ENCODE results near the gene PLCD3. TPM values are rescaled to one million over a fixed set of nuclear protein-coding genes. Genes with fewer than 3 reads are reported as not detected.
"Not testable (repeated sequence)": the region's sequence is repeated elsewhere in the genome, so short reads cannot be mapped to it uniquely, and the experiment has no call there.

Gene PLCD3
- polyA plus RNA-seq, 4 donors, result 24.3 to 38.3 (median 27.9) TPM

GRCh38 chr17:45135978-45136791, 3.9 kb upstream of the PLCD3 start:
- DNase-seq (ENCODE audit: low read depth in 4 of 4, low spot score in 3 of 4), result no peak

- peak; percentile 93 to 98 (median 95) for DNase-seq (ENCODE audit: low read depth in 4 of 4, low spot score in 3 of 4)
Observed at GRCh38 chr17:45135192-45135977, 3.1 kb upstream of the PLCD3 start, which contains the start of gene ACBD4. TSS of gene ACBD4 (plus strand) at chr17:45135687. CDS start at chr17:45136145, 458 bp downstream.

- DNase-seq (ENCODE audit: low read depth in 4 of 4, low spot score in 3 of 4), result peak in 1 of 4 donors; percentile 65
Observed at GRCh38 chr17:45132572-45133463, 503 bp upstream of the PLCD3 start.

- DNase-seq (ENCODE audit: low read depth in 4 of 4, low spot score in 3 of 4), result no peak
Observed at GRCh38 chr17:45131616-45132319, 547 bp downstream of the PLCD3 start.

GRCh38 chr17:45130681-45131615, 1.4 kb downstream of the PLCD3 start:
- DNase-seq (ENCODE audit: low read depth in 4 of 4, low spot score in 3 of 4), result no peak

- no peak for DNase-seq (ENCODE audit: low read depth in 4 of 4, low spot score in 3 of 4)
Observed at GRCh38 chr17:45129940-45130680, 2.2 kb downstream of the PLCD3 start.

GRCh38 chr17:45129426-45129939, 2.8 kb downstream of the PLCD3 start:
- DNase-seq (ENCODE audit: low read depth in 4 of 4, low spot score in 3 of 4), result no peak

- no peak for DNase-seq (ENCODE audit: low read depth in 4 of 4, low spot score in 3 of 4)
Observed at GRCh38 chr17:45128989-45129388, 3.3 kb downstream of the PLCD3 start.

- no peak for DNase-seq (ENCODE audit: low read depth in 4 of 4, low spot score in 3 of 4)
Observed at GRCh38 chr17:45128331-45128730, 4.0 kb downstream of the PLCD3 start.

- DNase-seq (ENCODE audit: low read depth in 4 of 4, low spot score in 3 of 4), result no peak
Observed at GRCh38 chr17:45127548-45128300, 4.6 kb downstream of the PLCD3 start.

- no peak for DNase-seq (ENCODE audit: low read depth in 4 of 4, low spot score in 3 of 4)
Observed at GRCh38 chr17:45127207-45127547, 5.1 kb downstream of the PLCD3 start.

- no peak for DNase-seq (ENCODE audit: low read depth in 4 of 4, low spot score in 3 of 4)
Observed at GRCh38 chr17:45125509-45125908, 6.8 kb downstream of the PLCD3 start.

GRCh38 chr17:45124797-45125122, 7.6 kb downstream of the PLCD3 start:
- not testable (repeated sequence) for DNase-seq (ENCODE audit: low read depth in 4 of 4, low spot score in 3 of 4)

- no peak for DNase-seq (ENCODE audit: low read depth in 4 of 4, low spot score in 3 of 4)
Observed at GRCh38 chr17:45123930-45124796, 8.2 kb downstream of the PLCD3 start.

- DNase-seq (ENCODE audit: low read depth in 4 of 4, low spot score in 3 of 4), result no peak
Observed at GRCh38 chr17:45123076-45123770, 9.1 kb downstream of the PLCD3 start.

GRCh38 chr17:45121055-45121454, 11.3 kb downstream of the PLCD3 start:
- no peak for DNase-seq (ENCODE audit: low read depth in 4 of 4, low spot score in 3 of 4)
